HG02970 (cell line): ENCODE measurements around the gene GARNL3.

Experiments used
- ATAC-seq: cut with Tn5 transposase; IDR thresholded peaks from one replicate; pipeline ENCODE4 v1.9.1; 2021; ENCODE audit warnings: mild to moderate bottlenecking, moderate library complexity, moderate number of reproducible peaks; ENCODE audit not compliant: unreplicated experiment, low FRiP score

Gene GARNL3

GRCh38 chr9:127269449-127269848, 4.9 kb downstream of the GARNL3 start:
- no peak for ATAC-seq

DNA sequence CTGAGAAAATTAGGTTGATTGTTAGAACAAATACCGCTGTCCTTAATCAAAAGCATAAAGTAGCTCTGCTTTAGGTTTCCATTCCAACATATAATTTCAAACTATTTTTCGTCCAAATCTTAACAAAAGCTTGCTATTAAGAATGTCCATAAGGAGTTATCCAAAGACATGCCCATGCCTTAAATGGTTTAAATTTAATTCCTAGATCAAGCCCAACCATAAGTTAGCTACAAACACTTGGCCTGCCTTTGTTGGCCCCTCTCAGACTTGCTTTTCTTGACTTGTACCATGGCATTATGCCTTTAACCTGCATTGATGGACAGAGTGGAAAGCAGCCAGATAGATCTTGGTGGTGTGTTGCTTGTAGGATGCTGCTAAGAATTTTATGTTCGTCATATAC, 8.8 kb downstream of the GARNL3 start:
- ATAC-seq, result no peak

DNA sequence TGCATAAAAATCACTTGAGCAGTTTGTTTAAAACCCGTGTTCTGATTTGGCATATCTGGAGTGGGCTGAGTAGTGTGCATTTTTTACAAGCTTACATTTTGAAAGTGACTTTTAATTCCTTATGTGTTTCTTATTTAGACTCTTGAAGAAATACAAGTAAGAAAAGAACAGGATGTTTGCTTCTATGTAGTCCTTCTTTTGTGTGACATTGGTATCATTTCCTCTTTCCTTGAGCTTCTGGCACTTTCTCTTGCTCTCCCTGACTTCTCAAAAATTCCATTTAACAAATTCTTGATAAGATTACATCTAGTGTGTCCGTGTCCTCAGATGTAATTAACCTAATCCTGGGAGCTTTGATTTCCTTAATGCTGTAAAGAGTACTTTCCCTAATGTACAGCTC, 12.5 kb downstream of the GARNL3 start:
- ATAC-seq, result no peak

GRCh38 chr9:127277770-127278169, 13.2 kb downstream of the GARNL3 start:
- ATAC-seq, result no peak

GRCh38 chr9:127278372-127278771, 13.8 kb downstream of the GARNL3 start:
- no peak for ATAC-seq

DNA sequence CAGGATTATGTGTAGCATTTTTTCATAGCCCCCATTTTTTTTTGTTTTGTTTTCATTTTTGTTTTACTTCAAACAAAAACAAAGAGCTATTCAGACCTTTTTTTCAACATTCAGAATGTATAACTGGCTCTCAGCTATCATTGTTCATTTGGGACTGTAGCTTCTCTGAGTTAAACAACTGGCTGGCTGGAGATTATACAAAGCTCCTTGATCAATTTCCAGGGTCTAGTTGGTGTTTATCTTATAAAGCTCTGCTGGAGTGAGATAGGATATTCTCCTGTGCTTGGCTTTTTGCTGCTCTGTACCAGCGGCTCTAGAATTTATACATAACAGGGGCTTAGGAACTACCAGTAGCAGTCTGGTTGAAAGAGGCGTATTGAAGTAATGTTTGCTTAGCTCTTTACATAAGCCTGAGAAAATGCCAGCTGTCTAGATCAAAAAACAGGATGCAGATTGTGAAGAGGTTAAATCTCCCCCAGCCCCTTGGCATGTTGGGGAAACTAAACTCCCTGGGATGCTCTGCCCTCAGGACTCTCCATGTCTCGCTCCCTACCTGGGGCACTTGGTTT, 15.2 kb downstream of the GARNL3 start:
- no peak for ATAC-seq

- ATAC-seq, result no peak
Observed at GRCh38 chr9:127280880-127281660, 16.5 kb downstream of the GARNL3 start.

GRCh38 chr9:127281891-127282290, 17.3 kb downstream of the GARNL3 start:
- ATAC-seq, result no peak

DNA sequence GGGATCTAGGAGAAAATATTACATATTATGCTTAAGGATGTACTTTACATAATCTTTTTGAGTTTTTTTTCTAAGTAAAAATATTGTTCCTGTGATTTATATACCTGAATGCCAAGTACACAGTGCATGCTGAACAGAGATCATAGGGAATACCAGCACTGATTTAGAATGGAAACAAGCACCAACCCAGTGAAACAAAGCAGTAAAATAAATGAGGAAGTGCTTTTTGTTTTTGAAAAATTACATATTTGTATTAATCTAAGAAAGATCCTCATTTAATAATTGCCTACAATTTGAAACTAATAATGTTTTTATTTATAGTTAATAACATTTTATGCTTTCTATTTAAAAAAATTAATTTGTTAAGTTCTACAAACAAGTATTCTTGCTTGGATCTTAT, 18.0 kb downstream of the GARNL3 start:
- ATAC-seq, result no peak

DNA sequence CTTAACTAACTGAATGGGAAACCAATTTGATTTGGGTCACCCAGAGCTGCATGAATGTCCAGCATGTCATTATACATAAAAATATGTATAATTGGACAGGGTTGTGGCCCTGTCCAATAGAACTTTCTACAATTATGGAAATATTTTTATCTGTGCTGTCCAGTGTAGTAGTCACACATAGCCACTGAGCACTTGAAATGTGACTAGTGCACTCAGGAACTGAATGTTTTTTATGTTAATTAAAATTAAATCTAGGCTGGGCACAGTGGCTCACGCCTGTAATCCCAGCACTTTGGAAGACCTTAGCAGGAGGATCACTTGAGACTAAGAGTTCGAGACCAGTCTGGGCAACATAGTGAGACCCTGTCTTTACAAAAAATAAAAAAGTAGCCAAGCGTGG, 18.6 kb downstream of the GARNL3 start:
- no peak for ATAC-seq

GRCh38 chr9:127283917-127284497, 19.4 kb downstream of the GARNL3 start:
- ATAC-seq, result no peak

- ATAC-seq, result no peak
Observed at GRCh38 chr9:127285965-127286364, 21.4 kb downstream of the GARNL3 start.

DNA sequence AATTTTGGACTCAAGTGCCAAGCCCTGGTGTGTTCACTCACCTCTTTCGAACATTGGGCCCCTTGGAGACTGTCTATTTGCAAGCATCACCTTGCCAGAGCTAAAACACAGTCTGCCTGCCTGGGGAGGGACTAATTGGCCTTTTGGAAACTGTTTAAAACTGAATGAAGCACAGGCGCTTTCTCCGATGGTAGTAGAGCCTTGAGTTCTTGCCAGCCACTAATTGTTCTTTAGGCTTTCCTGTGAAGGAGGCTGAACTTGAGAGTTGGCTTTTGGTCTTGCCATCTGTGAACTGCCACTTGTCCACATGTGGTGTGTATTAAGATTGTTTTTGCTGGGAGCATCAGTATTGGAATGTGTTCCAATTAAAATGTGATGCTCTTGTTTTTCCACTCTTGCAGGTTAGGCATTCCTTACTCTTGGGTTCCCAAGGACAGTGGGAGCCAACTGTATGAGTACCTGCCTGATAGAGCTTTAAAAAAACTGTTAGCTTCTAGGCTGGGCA, 26.0 kb downstream of the GARNL3 start:
- ATAC-seq, result no peak

DNA sequence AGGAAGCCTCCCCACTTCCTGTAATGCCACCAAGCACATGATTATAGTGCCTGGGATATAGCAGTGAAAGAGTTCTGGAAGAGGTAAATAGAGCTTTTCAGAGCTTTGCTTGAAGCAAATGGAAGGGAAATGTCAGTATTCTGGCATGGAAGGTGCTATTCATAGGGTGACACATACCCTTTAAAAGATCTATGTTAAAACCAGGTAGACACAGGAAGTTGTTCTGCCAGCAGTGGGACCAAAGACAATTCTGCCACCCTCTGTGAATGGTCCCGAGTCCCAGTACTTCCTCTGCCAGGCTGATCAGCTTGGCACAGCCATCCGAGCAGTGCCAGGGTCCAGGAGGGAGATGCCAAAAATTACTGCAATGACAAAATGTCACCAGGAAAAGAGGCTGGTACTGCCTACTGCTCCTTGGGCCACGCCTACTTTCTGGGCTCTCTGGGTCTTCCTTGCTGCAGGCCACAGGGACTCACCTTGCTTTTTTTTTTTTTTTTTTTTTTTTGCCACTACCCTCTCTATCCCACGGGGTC, 26.7 kb downstream of the GARNL3 start:
- no peak for ATAC-seq

- no peak for ATAC-seq
Observed at GRCh38 chr9:127292415-127292814, 27.8 kb downstream of the GARNL3 start.

GRCh38 chr9:127293328-127293727, 28.8 kb downstream of the GARNL3 start:
- no peak for ATAC-seq

GRCh38 chr9:127293767-127294166, 29.2 kb downstream of the GARNL3 start:
- ATAC-seq, result no peak

- ATAC-seq, result no peak
Observed at GRCh38 chr9:127295005-127295404, 30.4 kb downstream of the GARNL3 start.

GRCh38 chr9:127300886-127301447, 36.4 kb downstream of the GARNL3 start:
- ATAC-seq, result no peak

DNA sequence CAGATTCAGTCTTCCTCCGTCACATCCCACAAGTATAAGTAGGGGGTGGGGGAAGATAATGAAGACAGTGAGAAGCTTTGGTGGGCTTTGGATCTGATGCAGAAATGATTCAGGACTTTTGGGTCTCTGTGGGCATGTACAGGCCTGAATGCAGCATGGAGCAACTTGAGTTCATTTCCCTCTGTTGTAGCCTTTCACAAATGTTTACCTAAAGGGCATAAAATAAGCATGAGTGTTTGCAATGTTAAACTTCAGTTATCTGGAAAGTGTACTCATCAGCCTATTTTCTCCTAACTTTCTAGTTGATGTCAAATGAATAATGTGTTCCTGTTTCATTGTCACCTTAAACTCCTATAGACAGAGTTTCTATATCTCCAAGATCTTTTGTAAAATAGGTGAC, 39.3 kb downstream of the GARNL3 start:
- ATAC-seq, result no peak

DNA sequence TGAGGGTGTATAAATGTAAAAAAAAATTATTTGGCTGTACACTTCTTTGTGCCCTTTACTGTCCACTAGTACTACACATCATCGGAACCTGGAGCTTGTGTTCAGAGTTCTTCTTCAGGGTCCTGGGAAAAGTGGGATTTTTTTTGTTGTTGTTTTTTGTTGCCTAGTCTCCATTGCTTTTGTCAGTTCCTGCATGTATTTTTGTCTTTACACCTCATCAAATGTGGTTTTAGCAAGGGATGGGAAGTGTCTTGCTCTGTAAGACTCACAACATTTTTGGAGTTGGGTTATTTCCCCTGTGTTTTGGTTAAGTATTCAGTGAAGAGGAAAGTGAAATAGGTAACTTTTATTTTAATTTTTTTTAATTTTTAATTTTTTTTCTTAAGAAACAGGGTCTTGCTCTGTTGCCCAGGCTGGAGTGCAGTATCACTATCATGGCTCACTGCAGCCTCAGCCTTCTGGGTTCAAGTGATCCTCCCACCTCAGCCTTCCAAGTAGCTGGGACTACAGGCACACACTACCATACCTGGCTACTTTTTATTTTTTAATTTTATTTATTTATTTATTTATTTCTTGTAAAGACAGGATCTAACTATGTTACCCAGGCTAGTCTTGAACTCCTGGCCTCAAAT, 40.7 kb downstream of the GARNL3 start:
- ATAC-seq, result no peak
